ENCODE data around the gene ANKRD55.
"Not testable (repeated sequence)": the region's sequence is repeated elsewhere in the genome, so short reads cannot be mapped to it uniquely, and the experiment has no call there.

Gene ANKRD55

DNA sequence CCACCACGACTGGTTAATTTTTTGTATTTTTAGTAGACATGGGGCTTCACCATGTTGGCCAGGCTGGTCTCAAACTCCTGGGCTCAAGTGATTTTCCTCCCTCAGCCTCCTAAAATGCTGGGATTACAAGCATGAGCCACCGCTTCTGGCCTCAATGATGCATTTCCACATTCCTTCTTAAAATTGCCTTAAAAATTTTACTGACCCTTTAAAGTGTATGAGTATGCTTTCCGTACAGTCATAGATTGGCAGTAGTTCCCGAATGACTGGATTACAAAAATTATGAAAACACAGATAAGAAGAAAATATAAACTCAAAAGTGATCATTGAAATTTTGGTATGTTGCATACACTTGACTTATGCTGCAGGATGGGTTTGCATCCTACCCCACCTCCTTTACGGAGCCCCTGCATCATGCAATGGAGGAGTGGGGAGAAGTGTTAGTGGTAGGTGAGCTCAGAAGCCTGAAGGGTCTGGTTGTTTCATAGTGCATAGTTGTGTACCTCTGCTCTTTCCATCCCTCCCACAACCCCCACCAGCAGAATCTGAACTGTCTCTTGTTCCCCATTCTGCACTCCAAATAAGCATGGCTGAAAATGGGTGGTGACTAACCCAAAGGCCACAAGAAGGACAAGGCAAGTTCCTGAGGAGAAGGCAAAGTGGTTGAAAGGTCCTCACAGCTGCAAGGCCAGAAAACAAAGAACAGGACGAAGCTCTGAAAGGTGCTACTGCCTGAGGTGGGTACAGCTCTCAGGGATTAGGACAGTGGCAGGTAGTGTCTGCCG is 26.8 kb downstream of the ANKRD55 start:
- DNase-seq, result no peak

DNA sequence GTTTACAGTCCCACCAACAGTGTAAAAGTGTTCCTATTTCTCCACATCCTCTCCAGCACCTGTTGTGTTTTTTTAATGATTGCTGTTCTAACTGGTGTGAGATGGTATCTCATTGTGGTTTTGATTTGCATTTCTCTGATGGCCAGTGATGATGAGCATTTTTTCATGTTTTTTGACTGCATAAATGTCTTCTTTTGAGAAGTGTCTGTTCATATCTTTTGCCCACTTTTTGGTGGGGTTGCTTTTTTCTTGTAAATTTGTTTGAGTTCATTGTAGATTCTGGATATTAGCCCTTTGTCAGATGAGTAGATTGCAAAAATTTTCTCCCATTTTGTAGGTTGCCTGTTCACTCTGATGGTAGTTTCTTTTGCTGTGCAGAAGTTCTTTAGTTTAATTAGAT is 29.2 kb downstream of the ANKRD55 start:
- not testable (repeated sequence) for DNase-seq

DNA sequence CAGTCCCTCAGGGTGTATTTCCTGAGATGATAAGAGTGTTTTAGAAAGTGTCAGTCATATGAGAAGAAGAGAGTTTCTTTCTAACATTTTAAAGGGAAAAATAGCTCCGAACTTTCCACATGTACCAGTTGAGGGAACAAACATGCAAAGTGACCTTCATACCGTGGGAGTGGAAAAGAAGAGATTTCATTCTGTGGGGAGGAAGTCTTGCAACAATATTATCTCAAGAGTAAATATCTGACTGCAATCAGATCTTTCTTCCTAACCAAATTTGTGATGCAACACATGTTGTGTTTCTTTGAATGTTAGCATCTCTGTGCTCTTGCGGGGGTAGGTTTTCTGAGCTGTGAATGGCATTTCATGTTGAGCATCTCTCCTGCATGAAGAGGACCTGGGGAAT is 30.6 kb downstream of the ANKRD55 start:
- DNase-seq, result no peak

DNA sequence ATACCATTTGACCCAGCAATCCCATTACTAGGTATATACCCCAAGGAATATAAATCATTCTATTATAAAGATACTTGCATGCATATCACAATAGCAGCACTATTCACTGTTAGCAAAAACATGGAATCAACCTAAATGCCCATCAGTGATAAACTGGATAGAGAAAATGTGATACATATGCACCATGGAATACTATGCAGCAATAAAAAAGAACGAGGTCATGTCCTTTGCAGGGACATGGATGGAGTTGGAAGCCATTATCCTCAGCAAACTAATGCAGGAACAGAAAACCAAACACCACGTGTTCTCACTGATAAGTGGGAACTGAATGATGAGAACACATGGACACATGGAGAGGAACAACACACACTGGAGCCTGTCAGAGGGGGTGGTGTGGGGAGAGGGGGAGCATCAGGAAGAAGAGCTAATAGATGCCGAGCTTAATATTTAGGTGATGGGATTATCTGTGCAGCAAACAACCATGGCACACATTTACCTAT is 31.3 kb downstream of the ANKRD55 start:
- DNase-seq, result not testable (repeated sequence)

DNA sequence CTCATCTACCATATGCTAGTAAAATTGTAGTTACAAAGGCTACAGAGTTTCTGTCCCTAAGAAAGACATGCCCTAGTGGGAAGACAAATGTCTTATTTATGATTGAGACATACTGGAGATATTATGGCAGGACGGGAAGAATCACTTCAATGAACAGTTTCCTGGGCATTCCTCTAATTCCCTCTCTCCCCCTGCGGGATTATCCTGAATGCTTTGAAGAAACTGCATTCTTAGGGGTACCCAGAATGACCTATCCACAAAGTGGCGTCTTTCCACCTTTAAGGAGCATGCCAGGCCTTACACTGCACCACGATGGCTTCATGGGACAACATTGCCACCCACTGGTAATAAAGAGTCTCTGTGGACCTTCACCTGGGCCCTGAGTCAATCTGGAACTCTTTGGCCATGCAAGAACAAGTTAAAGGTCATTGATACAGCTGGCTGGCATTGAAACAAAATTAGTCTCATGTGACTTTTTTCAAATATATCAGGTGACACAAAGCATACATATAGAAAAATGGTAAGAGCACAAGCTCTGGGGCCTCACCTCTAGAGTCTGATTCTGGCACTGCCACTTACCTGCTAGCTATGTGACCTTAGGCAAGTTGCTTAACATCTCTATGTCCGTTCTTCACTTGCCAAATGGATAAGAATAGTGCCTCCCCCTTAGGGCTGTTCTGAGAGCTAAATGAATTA is 32.0 kb downstream of the ANKRD55 start:
- DNase-seq, result peak; percentile 58

DNA sequence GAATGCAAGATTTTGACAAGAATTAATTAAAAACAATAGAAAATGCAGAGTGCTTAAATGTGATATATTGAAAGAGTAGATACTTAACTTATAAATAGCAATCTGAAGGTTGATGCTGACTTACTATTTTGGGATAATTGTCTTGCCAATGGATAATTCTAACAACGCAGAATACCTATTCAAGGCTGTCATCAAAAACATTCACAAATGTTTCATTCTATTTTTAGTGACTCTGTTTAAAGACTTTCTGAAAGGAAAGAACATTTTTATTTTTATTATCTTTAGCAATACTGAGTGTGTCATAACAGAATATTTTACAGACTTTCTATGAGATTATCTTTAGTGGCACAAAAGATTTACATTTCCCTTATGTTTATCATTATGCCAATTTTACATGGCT is 38.1 kb downstream of the ANKRD55 start:
- no peak for DNase-seq

DNA sequence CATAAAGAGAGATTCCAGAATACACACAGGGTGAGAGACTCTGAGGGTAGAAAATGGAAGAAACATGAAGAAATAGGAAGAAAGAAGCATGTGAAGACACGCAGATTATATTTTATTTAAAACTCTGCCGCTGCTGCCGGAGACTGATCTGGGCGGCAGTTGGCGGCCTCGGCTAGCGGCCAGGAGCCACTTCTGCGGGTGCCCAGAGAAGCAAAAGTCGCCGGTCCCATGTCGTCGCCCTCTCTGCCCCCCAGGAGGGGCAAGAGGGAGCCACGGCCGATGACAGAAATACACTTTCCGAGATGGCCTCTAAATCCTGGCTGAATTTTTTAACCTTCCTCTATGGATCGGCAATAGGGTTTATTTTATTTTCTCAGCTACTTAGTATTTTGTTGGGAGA is 40.9 kb downstream of the ANKRD55 start:
- no peak for DNase-seq

DNA sequence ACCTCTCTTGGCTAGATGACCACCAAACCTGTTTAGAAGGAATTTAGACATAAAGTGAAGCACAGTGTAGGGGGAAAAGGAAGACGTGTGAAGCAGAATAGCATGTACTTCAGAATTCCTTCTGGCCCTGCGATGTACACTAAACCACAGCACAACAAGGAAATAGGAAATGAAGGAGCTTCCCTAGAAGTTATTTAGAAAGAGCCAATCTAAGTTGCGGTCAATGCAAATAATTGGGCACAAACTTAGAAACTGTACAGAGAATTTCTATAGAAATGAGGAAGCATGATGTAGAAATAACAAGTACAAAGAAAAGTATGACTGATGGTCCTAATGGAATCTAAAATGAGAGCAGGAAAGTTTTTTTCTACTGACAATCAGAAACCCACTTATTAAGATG is 41.5 kb downstream of the ANKRD55 start:
- DNase-seq, result no peak

DNA sequence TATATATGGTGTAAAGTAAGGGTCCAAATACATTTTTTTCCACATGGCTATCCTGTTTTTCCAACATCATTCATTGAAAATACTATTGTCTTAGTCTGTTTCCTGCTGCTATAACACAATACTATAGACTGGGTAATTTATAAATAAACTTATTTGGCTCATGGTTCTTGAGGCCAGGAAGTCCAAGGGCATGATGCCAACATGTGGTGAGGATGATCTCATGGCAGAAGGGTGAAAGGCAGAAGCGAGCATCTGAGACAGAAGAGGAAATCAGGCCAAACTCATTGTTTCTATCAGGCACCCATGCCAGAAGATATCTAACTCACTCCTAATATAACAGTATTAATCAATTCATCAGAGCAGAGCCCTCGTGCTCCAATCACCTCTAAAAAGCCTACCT is 42.6 kb downstream of the ANKRD55 start:
- no peak for DNase-seq

DNA sequence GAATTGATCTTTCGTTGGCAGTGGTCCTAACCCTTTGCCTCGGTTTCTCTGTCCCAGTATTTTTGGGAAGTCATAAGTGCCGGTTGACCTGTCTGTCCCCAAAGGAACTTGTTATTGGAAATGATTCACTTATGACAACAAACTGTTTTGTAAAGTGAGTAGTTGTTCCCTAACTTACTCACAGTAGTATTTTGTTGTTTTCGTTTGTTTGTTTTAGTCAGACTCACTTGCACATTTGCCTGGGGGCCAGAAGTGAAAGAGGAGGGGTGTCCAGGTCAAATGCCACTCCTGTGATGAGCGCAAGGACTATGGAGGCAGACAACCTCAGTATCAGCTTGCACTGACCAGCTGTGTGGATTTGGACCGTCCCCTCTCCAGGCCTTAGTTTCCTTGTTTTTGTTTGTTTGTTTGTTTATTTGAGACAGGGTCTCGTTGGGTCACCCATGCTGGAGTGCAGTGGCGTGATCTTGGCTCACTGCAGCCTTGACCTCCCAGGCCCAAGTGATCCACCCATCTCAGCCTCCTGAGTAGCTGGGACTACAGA is 47.3 kb downstream of the ANKRD55 start:
- DNase-seq, result no peak

DNA sequence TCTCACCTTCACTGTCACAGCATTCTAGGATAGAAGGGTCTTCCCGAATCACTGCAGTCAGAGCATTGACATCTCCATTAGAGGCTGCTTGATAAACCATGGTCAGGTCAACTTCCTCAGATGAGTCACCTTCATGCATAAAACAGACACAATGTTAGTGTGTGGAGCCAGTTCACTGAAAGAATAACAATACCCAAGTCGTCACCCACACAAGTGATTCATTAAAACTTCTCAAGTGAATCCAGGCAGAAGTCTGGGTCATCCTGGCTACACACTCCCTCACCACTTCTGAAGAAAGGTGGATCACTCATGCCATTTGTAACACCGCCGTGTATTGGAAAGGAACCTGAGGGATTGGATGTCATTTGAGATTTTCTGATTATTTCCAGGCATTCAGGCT is 49.6 kb downstream of the ANKRD55 start:
- DNase-seq, result no peak

DNA sequence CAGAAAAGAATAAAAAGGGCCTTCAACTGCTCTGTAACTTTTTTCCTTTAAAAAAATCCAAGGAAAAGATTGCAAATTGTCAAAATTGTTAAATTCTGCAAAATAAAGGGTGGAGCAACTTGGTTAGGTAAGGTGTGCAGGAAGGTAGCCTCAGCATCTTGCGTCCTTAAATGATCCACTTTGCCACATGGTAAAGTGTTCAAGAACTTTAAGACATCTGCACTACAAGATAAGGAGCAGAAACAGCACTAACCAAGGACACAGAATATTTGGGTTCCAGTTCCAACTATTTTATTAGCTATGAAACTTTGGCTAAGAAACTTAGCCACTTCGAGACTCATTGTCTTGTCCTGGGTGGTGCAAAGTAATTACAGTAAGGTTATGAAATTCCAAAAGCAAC is 53.7 kb downstream of the ANKRD55 start:
- DNase-seq, result no peak

DNA sequence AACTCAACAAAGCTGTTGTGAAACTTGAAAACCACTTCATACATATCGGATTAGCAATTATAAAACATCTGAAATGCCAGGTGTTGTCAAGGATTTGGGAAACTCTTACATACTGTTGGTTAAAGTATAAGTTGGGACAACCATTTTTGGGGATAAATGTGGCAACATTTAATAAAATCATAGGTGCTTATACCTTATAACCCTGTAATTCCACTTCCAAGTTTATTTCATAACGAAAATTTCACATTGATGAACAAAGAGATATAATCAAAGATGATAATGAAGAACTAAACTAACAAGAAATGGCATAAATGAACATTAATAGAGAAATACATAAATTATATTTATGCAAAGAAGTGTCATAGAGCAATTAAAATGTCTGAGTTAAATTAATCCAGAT is 54.3 kb downstream of the ANKRD55 start:
- DNase-seq, result no peak

DNA sequence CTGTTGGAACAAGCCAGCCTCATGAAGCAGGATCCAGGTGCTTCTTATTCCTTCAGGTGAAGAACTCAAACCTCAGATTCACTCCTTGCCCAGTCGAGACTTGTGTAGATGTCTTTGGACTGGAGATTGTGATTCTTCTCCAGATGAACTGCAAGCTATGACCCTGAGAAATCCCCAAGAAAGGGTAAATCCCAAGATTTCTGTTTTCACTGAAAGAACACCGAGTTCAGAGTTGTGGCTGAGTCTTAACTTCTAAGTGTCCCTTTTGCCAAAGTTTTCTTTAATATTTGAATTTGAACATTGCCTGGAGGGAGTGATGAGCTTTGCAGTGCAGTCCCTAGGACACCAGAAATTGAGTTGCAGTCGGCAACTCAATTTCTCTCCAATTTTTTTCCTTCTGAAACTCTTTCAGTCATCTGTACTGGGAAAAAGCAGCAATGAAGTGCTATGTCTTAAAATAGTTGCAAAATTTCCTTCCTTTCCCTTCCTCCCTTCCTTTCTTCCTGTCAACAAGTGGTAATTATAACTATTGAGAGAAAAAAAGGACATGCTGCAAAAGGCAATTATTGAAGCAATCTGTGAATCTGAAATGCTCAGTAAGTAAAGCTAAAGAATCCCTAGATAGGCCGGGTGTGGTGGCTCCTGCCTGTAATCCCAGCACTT is 56.1 kb downstream of the ANKRD55 start:
- DNase-seq, result no peak

DNA sequence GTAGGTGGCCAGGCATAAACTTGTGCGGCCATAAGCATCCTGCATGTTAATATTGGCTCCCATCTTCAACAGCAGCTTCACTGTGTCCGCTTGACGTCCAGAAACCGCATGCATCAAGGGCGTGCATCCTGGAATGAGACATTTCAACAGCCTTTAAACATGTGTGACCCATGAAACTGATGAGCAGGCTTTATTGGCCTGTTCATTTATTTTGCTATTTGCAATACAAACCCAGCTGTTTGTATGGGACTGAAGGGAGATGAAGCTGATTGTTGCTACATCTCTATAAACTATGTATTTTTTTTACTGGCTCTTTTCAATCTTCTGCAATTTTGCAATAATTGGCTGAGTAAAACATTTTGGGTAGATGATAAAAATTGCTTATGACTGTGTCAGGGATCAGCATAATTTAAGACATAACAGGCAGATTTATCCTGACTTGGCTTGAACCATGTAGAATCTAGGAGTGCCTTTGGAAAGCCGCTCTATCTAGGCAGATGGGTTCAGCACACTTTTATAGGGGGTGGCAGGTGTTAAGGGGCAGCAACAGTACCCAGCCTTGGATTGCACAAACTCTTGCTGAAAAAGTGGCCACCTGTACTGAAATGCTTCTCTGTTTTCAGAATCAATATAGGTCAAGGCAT is 56.9 kb downstream of the ANKRD55 start:
- DNase-seq, result no peak

DNA sequence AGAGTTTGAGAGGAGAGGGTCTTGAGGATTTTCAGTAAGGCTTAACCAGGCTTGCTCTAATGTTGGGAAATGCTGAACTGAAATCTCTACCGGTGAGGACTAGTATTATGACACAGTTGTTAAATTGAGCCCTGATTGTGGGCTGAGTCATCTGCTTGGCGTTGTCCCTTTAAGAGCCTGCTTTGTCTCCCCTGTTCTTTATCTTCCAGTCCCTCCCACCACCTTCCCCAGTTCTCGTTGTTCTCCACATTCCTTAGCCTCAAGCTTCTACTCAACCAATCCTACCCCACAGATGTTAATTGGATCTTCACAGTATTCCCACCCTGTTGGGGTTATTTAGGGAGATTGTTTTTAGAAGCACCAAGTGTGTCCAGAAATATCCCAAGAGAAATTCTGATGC is 57.6 kb downstream of the ANKRD55 start:
- no peak for DNase-seq

DNA sequence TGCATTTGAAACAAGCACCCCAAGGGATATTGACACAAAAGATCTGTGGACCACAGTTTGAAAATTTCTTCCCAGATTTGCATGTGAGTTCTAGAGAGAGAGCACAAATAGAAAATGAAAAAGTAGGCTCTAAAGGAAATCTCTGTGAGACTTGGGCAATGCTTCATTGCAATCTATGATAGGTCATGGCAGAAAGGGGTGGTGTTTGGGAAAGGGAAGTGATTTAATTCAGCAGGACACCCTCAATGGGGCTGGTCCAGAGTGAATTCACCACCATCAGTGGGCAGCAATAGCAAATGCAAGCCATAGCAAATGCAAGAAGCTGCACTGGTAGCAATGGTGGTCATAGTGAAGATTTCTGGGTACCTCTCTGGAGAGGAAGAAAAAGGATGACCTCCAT is 58.1 kb downstream of the ANKRD55 start:
- no peak for DNase-seq

DNA sequence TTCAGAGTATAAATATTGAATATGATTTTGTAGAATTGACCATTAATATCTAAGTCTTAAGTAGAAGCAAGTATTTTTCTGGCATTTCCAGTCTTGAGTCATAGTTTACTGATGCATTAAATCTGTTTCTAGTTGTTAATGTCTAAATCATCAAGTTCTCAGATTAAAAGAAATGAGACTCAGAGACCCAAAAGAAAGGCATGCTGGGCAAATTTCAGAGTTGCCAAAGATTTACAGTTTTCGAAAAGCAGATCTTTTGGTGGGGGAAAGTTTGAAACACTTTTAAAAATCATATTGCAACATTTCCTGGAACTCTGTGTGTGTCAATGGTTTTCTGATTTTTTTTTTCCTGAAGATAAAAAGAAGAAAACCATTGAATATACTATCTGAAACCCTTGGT is 60.9 kb downstream of the ANKRD55 start:
- no peak for DNase-seq

DNA sequence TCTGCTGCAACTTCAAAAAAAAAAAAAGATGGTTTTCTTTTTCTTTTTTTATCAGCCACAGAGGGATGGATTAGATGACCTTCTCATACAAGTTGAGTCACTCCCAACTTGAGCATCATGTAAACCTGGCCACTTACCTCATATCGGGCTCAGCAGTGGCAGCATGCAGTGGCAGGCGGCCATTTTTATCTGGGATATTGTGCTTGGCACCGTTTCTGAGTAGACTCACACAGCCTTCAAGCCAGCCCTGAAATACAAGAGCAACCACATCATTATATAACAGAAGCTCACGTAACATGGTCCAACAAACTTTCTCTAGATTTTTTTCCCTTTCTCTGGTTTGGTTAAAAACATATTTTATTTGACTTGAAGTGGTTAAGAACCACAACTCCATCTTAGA is 62.6 kb downstream of the ANKRD55 start:
- no peak for DNase-seq

DNA sequence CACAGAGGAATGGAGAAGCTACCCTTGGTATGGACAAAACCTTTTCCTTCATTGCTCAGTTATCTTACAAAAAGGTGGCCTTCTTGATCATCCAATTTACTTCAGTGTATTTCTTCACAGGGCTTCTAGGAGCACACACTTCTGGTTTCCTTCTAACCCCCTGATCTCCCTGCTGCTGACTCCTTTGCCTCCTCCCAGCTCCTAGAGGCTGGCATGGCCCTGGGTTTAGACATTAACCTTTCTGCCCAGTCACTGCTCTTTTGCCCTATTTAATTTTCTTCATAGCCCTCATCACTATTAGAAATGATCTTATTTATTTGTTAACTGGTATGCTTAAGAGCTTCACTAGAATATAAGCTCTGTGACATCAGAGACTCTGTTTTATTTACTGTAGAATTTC is 63.2 kb downstream of the ANKRD55 start:
- DNase-seq, result no peak

DNA sequence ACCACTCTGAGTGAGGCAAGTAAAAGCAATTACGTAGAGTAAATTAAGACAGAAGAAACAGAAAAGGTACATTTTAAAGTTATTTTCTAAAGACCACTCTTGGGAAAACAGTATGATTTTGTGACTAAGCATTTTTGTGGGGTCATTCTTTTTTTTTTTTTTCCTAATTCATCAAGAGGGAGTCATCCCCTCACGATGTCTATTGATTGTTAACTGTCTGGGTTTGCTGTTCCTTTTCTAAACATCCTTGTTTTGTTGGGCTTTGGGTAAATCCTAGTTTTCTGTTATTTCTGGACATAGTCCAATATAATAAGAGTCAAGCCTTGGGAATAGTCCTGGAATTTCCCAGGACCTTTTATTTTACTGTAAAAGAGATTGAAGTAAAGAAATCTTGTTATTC is 63.8 kb downstream of the ANKRD55 start:
- no peak for DNase-seq

DNA sequence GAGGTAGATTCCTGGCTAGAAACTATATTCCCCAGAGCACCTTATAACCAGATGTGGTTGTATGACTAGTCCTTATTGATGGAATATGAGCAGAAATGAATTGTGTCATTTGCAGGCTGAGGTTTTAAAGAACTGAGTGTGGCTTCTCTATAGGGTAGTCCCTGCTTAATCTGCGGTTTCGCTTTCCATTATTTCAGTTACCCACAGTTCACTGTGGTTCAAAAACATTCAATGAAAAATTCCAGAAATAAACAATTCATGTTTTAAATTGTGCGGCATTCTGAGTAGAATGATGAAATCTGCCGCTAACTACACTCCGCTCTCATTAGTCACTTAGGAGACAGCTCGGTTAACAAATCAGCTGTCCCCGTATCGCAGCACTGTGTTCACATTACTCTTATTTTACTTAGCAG is 65.1 kb downstream of the ANKRD55 start:
- no peak for DNase-seq

DNA sequence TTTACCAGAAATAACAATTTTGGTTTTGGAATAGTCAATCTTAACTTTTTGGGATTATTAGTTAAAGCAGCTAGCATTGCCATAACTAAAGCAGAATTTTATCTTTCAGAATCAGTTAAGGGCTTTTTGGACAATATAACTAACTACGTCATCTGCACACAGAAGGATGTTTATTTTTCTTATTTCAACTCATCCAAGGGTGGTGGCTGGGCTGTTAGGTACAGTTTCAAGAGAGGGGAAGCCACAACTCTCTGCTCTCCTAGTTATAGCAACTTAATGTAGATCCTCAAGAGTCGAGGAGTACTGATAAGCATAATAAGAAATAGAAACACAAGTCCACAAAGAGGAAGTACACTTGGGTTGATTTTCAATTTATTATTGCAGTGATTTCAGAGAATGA is 65.6 kb downstream of the ANKRD55 start:
- no peak for DNase-seq
